GM12874 (cell line): ENCODE measurements around the gene ZNF618.

Source experiments
- TF ChIP-seq, protein P1 (sequence below): IDR thresholded peaks from 2 replicates; pipeline ENCODE4 v1.5.1; 2011; ENCODE audit warnings: low read depth, mild to moderate bottlenecking, control low read depth, low read length, moderate library complexity; ENCODE audit not compliant: insufficient read depth

The ZNF618 gene

DNA sequence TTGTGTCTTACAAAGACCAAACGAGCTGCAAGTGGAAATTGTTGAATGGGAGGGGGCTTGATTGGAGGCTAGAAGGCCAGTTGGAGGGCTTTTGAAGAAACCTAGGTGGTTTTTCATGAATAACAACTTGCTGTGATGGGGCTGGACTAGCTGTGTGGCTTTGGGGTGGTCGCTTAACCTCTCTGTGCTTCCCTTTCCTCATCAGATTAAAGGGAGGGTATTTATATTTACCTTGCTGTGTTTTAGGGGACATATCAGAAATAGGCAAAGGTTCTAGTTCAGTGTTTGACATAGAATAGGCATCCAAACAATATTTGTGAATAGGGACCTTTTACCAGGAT is 74.9 kb downstream of the ZNF618 start:
- TF ChIP-seq, protein P1, sequence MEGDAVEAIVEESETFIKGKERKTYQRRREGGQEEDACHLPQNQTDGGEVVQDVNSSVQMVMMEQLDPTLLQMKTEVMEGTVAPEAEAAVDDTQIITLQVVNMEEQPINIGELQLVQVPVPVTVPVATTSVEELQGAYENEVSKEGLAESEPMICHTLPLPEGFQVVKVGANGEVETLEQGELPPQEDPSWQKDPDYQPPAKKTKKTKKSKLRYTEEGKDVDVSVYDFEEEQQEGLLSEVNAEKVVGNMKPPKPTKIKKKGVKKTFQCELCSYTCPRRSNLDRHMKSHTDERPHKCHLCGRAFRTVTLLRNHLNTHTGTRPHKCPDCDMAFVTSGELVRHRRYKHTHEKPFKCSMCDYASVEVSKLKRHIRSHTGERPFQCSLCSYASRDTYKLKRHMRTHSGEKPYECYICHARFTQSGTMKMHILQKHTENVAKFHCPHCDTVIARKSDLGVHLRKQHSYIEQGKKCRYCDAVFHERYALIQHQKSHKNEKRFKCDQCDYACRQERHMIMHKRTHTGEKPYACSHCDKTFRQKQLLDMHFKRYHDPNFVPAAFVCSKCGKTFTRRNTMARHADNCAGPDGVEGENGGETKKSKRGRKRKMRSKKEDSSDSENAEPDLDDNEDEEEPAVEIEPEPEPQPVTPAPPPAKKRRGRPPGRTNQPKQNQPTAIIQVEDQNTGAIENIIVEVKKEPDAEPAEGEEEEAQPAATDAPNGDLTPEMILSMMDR, result no peak

DNA sequence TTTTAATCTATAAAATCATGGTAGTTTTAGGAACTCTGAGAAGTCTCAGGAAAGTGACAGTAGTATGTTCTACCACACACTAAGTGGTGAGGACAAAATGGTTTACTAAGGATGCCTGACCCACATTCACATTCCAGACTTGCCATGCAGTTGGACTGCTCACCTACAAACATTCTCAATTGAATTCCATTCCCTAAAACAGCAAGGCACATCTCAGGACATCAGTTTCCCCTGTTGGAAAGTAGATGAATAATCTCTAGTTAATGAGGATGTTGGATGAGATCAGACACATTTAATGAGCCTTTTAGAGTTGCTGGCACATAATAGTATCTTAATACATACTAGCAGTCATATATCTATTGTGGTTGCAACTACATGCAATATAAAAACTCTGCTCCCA is 76.6 kb downstream of the ZNF618 start:
- TF ChIP-seq, protein P1, result no peak

DNA sequence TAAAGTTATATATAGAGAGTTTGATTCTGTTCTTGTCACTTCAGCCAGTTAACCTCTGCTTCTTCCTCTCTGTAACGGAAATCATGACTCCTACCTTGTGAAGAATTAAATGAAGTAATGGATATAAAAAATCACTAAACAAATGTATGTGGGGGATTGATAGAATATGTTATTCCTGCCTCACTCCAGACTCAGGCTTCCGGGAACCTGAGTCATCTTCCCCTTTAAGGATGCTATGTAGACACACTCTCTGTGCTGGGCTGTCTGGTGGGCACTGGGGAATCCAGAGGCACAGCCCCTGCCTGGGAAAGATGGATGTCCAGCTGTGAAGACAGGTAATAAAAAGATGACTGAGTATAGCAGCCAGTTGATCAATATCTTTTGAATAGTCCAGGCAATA is 77.4 kb downstream of the ZNF618 start:
- TF ChIP-seq, protein P1, result no peak

DNA sequence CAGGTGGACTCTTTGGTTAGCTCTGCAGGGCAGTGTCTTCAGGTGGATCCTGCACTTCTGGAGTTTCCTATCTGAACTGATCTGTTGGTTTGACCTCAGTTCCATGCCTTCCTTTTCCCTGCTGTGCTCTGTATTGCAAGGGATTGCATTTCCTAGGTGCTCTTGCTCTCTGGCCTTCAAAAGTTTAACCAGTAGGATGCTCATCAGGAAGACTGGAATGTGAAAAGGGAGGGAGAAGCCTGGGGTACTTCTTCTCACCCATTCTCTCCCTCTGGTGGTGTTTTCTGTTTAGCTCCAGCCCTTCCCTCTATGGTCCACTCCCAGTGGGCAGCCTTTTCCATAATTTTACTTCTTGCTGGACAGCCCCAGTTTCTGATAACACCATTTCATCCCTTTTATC is 78.5 kb downstream of the ZNF618 start:
- TF ChIP-seq, protein P1, result no peak

DNA sequence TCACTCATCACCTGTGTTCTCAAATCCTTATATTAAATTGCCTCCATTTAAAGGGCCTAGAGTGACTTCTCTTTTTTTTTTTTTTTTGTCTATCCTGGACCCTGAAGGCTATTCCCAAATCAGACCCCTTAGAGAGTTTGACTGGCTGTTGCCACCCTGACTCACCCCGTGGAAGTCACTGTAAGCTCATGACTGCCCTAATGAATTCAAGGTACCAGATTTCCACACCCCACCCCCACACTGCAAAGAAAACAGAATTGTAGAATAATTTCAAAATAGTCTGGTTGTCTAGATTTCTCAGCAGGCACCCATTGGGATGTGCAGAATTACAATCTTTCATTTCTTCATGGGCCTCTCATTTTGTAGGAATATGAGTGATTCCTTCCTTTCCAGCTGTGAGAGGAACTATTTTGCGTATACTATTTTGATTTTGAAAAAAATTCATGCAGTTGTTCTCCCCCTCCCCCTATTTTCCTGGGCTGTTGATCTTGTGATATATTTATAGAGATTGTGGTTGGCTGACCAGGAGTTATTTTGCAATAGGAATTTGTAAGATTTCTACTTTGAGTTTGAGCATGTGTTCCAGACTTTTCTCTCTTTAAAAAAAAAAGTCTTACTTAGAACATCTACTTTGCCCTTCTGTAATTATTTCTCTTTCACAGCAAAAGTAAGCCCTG is 79.1 kb downstream of the ZNF618 start:
- TF ChIP-seq, protein P1, result no peak

DNA sequence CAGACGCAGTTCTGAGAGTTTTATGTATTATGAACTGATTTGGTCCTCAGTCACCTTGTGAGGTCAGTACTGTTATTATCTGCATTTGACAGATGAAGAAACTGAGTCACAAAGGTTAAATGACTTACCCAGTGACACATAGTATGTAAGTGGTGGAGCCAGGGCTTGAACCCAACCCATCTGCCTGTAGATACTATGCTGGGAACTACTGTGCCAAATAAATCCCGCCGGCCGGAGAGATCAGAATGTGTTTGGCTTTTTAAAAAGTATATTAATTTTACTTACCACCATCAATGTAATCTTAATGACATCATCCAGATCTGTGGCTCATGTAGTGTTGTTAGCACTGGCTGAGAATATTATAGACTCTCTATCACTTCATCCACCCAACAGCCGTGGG is 80.8 kb downstream of the ZNF618 start:
- TF ChIP-seq, protein P1, result no peak

DNA sequence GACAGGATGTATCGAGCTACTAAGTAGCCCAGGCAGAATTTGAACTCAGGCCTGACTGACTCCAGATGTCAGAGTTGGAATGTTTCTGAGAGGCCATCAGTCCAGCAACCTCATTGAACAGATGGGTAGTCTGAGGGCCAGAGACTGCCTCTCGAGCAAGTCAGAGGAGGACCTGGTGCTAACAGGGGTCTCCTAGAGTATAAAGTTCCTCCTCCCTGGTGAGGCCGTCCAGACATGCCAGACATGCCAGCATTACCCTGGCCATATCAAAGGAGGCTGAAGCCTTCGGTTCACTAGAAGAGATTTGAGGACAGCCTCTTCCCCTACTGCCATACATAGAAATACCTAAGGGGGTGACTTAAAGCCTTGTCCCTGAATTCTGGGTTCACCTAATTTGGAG is 81.2 kb downstream of the ZNF618 start:
- TF ChIP-seq, protein P1, result no peak
